Thoracic aorta (tissue), 2 donors: ENCODE results near the gene BDP1. TPM values are rescaled to one million over a fixed set of nuclear protein-coding genes. Genes with fewer than 3 reads are reported as not detected.
A peak's percentile ranks its signal among the peaks of the same experiment; 100 is the strongest.
"Not testable (repeated sequence)": the region's sequence is repeated elsewhere in the genome, so short reads cannot be mapped to it uniquely, and the experiment has no call there.

Experiments used
- ATAC-seq: fragments of 150-250 bp; one replicate; pipeline ENCODE4 v1.8.0; 2017; ENCODE audit warnings: low read depth; ENCODE audit not compliant: insufficient number of reproducible peaks, low FRiP score
- DNase-seq: peaks from one replicate; pipeline ENCODE4 v3.0.0-alpha.2; 2020; ENCODE audit warnings: low spot score
- H3K27ac ChIP-seq, 2 donors: fragments of 200-600 bp; sonication (generic); 1 replicate in 1 of 2; 2 replicates in 1 of 2; pipeline ENCODE4 v1.5.1; 2016; ENCODE audit warnings: mild to moderate bottlenecking in 2 of 2, moderate library complexity in 2 of 2
- H3K27me3 ChIP-seq: fragments of 200-600 bp; sonication (generic); replicated peaks from 2 replicates; pipeline ENCODE4 v1.6.0; 2016; ENCODE audit warnings: mild to moderate bottlenecking; ENCODE audit not compliant: insufficient read depth
- H3K36me3 ChIP-seq: fragments of 200-600 bp; sonication (generic); one replicate; pipeline ENCODE4 v1.5.1; 2016
- H3K4me1 ChIP-seq, 2 donors: fragments of 200-600 bp; sonication (generic); 1 replicate in 1 of 2; 2 replicates in 1 of 2; pipeline versions ENCODE4 v1.5.1 to v1.6.0; 2016; ENCODE audit warnings: low read depth in 2 of 2, mild to moderate bottlenecking in 1 of 2; ENCODE audit not compliant: control insufficient read depth in 1 of 2
- H3K4me3 ChIP-seq: fragments of 200-600 bp; sonication (generic); 2 replicates; pipeline ENCODE4 v1.5.1; 2016; ENCODE audit warnings: mild to moderate bottlenecking
- H3K9me3 ChIP-seq: fragments of 200-600 bp; sonication (generic); 2 replicates; pipeline ENCODE4 v1.5.1; 2016
- CTCF ChIP-seq: fragments of 200-600 bp; sonication (generic); IDR thresholded peaks from one replicate; pipeline ENCODE4 v1.5.1; 2019; ENCODE audit warnings: antibody characterized with exemption
- total RNA-seq, 2 donors: library from RNA; depleted of rRNA; stranded (reverse); fragments of >200 nt; gene quantifications; one replicate each; pipeline versions ENCODE4 v1.1.0 to v1.2.3, GENCODE V29; 2016

The BDP1 gene
- 10 to 100 TPM; 29.2 to 47.8 TPM for total RNA-seq

- peak; percentile 99 for ATAC-seq
- no peaks in the 10 kb centered on the region for H3K27me3 ChIP-seq
- no peaks in the 10 kb centered on the region for H3K9me3 ChIP-seq
- peaks cover 16 to 21% of the 10 kb centered on the region in 2 donors for H3K4me1 ChIP-seq
- H3K36me3 ChIP-seq: peaks cover 13% of the 10 kb centered on the region
- peak within 1 kb of the TSS; percentile 97 for H3K4me3 ChIP-seq
- peak; percentile 91 for DNase-seq
- peak within 1 kb of the TSS; percentile 81 to 84 for H3K27ac ChIP-seq
- peak; percentile 26 for TF ChIP-seq CTCF
These were observed at the start of gene BDP1 for GRCh38 chr5:71455427-71456361. Gene BDP1 (plus strand): TSS chr5:71455651. CDS start chr5:71455878, 227 bp downstream.

GRCh38 chr5:71410088-71410487, 45.4 kb upstream of the BDP1 start:
- not testable (repeated sequence) for ATAC-seq, H3K27ac ChIP-seq, H3K36me3 ChIP-seq, DNase-seq, H3K9me3 ChIP-seq, H3K27me3 ChIP-seq, H3K4me1 ChIP-seq, H3K4me3 ChIP-seq

GRCh38 chr5:71415626-71416025, 39.8 kb upstream of the BDP1 start:
- H3K27me3 ChIP-seq, ATAC-seq, H3K27ac ChIP-seq, H3K36me3 ChIP-seq, H3K4me1 ChIP-seq, H3K4me3 ChIP-seq, H3K9me3 ChIP-seq, DNase-seq: not testable (repeated sequence)

- not testable (repeated sequence) for ATAC-seq, H3K27me3 ChIP-seq, H3K4me3 ChIP-seq, H3K36me3 ChIP-seq, H3K4me1 ChIP-seq, DNase-seq, H3K27ac ChIP-seq, H3K9me3 ChIP-seq
These were observed 37.4 kb upstream of the BDP1 start for GRCh38 chr5:71418026-71418425.

- not testable (repeated sequence) for H3K9me3 ChIP-seq, H3K36me3 ChIP-seq, ATAC-seq, DNase-seq, H3K4me3 ChIP-seq, H3K4me1 ChIP-seq, H3K27ac ChIP-seq, H3K27me3 ChIP-seq
These were observed 34.2 kb upstream of the BDP1 start for GRCh38 chr5:71421278-71421677.

- not testable (repeated sequence) for ATAC-seq, H3K27me3 ChIP-seq, H3K4me3 ChIP-seq, H3K9me3 ChIP-seq, H3K27ac ChIP-seq, DNase-seq, H3K4me1 ChIP-seq, H3K36me3 ChIP-seq
These were observed 31.6 kb upstream of the BDP1 start for GRCh38 chr5:71423896-71424295.

- not testable (repeated sequence) for H3K36me3 ChIP-seq, DNase-seq, ATAC-seq
These were observed 28.6 kb upstream of the BDP1 start for GRCh38 chr5:71426686-71427474.

GRCh38 chr5:71432410-71432809, 23.0 kb upstream of the BDP1 start:
- DNase-seq, H3K9me3 ChIP-seq, H3K27ac ChIP-seq, H3K4me3 ChIP-seq, H3K4me1 ChIP-seq, H3K36me3 ChIP-seq, H3K27me3 ChIP-seq, ATAC-seq: not testable (repeated sequence)

More at GRCh38 chr5:71426686-71427474, 28.6 kb upstream of the BDP1 start:
- not testable (repeated sequence) for H3K9me3 ChIP-seq, H3K27me3 ChIP-seq, H3K4me1 ChIP-seq, H3K27ac ChIP-seq, H3K4me3 ChIP-seq

GRCh38 chr5:71434825-71435224, 20.6 kb upstream of the BDP1 start:
- H3K36me3 ChIP-seq, H3K4me3 ChIP-seq, DNase-seq, H3K9me3 ChIP-seq, H3K27me3 ChIP-seq, ATAC-seq, H3K4me1 ChIP-seq, H3K27ac ChIP-seq: not testable (repeated sequence)

- not testable (repeated sequence) for H3K9me3 ChIP-seq, H3K4me3 ChIP-seq, DNase-seq, H3K4me1 ChIP-seq, H3K36me3 ChIP-seq, H3K27ac ChIP-seq, H3K27me3 ChIP-seq, ATAC-seq
These were observed 13.9 kb upstream of the BDP1 start for GRCh38 chr5:71441564-71441963.

GRCh38 chr5:71443891-71444290, 11.6 kb upstream of the BDP1 start:
- ATAC-seq, H3K9me3 ChIP-seq, DNase-seq: not testable (repeated sequence)

More at GRCh38 chr5:71443891-71444290, 11.6 kb upstream of the BDP1 start:
- H3K4me3 ChIP-seq, H3K36me3 ChIP-seq, H3K4me1 ChIP-seq, H3K27ac ChIP-seq, H3K27me3 ChIP-seq: not testable (repeated sequence)
